ENCODE measurements around the gene ASTN2.

ASTN2 gene

GRCh38 chr9:117234103-117234502 lies 180.8 kb downstream of the ASTN2 start:
- peak; percentile 84 for DNase-seq

GRCh38 chr9:117233016-117233415 lies 181.8 kb downstream of the ASTN2 start:
- no peak for DNase-seq

GRCh38 chr9:117232281-117232680 lies 182.6 kb downstream of the ASTN2 start:
- peak; percentile 68 for DNase-seq

GRCh38 chr9:117231012-117231411 lies 183.8 kb downstream of the ASTN2 start:
- no peak for DNase-seq

GRCh38 chr9:117224695-117225094 lies 190.2 kb downstream of the ASTN2 start:
- no peak for DNase-seq

- DNase-seq, result peak; percentile 17
These were observed 195.9 kb downstream of the ASTN2 start for GRCh38 chr9:117218951-117219350.

GRCh38 chr9:117214416-117214815 lies 200.4 kb downstream of the ASTN2 start:
- DNase-seq, result no peak

GRCh38 chr9:117211280-117211679 lies 203.6 kb downstream of the ASTN2 start:
- DNase-seq, result no peak

- DNase-seq, result no peak
These were observed 209.1 kb downstream of the ASTN2 start for GRCh38 chr9:117205806-117206205.

GRCh38 chr9:117204971-117205370 lies 209.9 kb downstream of the ASTN2 start:
- DNase-seq, result no peak

- no peak for DNase-seq
These were observed 223.2 kb downstream of the ASTN2 start for GRCh38 chr9:117191504-117192261.

GRCh38 chr9:117189121-117189520 lies 225.7 kb downstream of the ASTN2 start:
- no peak for DNase-seq

GRCh38 chr9:117188394-117188793 lies 226.5 kb downstream of the ASTN2 start:
- DNase-seq, result no peak

GRCh38 chr9:117187498-117187897 lies 227.4 kb downstream of the ASTN2 start:
- DNase-seq, result no peak

GRCh38 chr9:117184173-117184572 lies 230.7 kb downstream of the ASTN2 start:
- DNase-seq, result peak; percentile 66

GRCh38 chr9:117182046-117182445 lies 232.8 kb downstream of the ASTN2 start:
- DNase-seq, result no peak

- no peak for DNase-seq
These were observed 233.9 kb downstream of the ASTN2 start for GRCh38 chr9:117180896-117181445.

GRCh38 chr9:117178596-117179375 lies 236.1 kb downstream of the ASTN2 start:
- peak; percentile 80 for DNase-seq

- no peak for DNase-seq
These were observed 244.3 kb downstream of the ASTN2 start for GRCh38 chr9:117170567-117170966.

- DNase-seq, result no peak
These were observed 245.7 kb downstream of the ASTN2 start for GRCh38 chr9:117169089-117169621.

- DNase-seq, result no peak
These were observed 250.3 kb downstream of the ASTN2 start for GRCh38 chr9:117164512-117164911.

GRCh38 chr9:117160254-117160653 lies 254.6 kb downstream of the ASTN2 start:
- DNase-seq, result peak; percentile 52

GRCh38 chr9:117156771-117157535 lies 257.9 kb downstream of the ASTN2 start:
- no peak for DNase-seq

Measured in NCI-H1694 treated with DMSO at 0.1 percent for 48 hours (cell line).